Hepatocyte (in vitro differentiated cells): ENCODE measurements around the gene NOSTRIN. TPM values are rescaled to one million over a fixed set of nuclear protein-coding genes. Genes with fewer than 3 reads are reported as not detected.

Experiments used
- DNase-seq: peaks from one replicate; pipeline ENCODE4 v3.0.0-alpha.2; 2016; ENCODE audit warnings: low spot score
- H2AFZ ChIP-seq: fragments of 200-600 bp; sonication (generic); 2 replicates; pipeline ENCODE4 v1.6.0; 2016; ENCODE audit warnings: antibody characterized with exemption, mild to moderate bottlenecking
- H3K27ac ChIP-seq: fragments of 200-600 bp; sonication (generic); 2 replicates; pipeline ENCODE4 v1.5.1; 2016; ENCODE audit warnings: mild to moderate bottlenecking
- H3K27me3 ChIP-seq: fragments of 200-600 bp; sonication (generic); 2 replicates; pipeline ENCODE4 v1.6.1; 2016
- H3K36me3 ChIP-seq: fragments of 200-600 bp; sonication (generic); replicated peaks from 2 replicates; pipeline ENCODE4 v1.5.1; 2016; ENCODE audit warnings: low read depth; ENCODE audit not compliant: insufficient read depth
- H3K4me1 ChIP-seq: fragments of 200-600 bp; sonication (generic); 2 replicates; pipeline ENCODE4 v1.5.1; 2016; ENCODE audit warnings: mild to moderate bottlenecking, moderate library complexity; ENCODE audit not compliant: insufficient read depth
- H3K4me2 ChIP-seq: fragments of 200-600 bp; sonication (generic); 2 replicates; pipeline ENCODE4 v1.6.0; 2016
- H3K4me3 ChIP-seq: fragments of 200-600 bp; sonication (generic); 2 replicates; pipeline ENCODE4 v1.5.1; 2016; ENCODE audit warnings: mild to moderate bottlenecking
- H3K79me2 ChIP-seq: fragments of 200-600 bp; sonication (generic); 2 replicates; pipeline ENCODE4 v1.6.0; 2017; ENCODE audit warnings: mild to moderate bottlenecking
- H3K9me2 ChIP-seq: fragments of 200-600 bp; sonication (generic); replicated peaks from 2 replicates; pipeline ENCODE4 v1.6.0; 2017; ENCODE audit warnings: mild to moderate bottlenecking; ENCODE audit not compliant: insufficient read depth
- H3K9me3 ChIP-seq: fragments of 200-600 bp; sonication (generic); 2 replicates; pipeline ENCODE4 v1.5.1; 2016; ENCODE audit warnings: low read depth, mild to moderate bottlenecking
- H4K20me1 ChIP-seq: fragments of 200-600 bp; sonication (generic); 2 replicates; pipeline ENCODE4 v1.6.0; 2016; ENCODE audit warnings: mild to moderate bottlenecking; ENCODE audit not compliant: insufficient read depth, poor library complexity, severe bottlenecking
- CTCF ChIP-seq: fragments of 200-600 bp; sonication (generic); IDR thresholded peaks from 2 replicates; pipeline ENCODE4 v1.5.1; 2016; ENCODE audit warnings: antibody characterized with exemption, mild to moderate bottlenecking; ENCODE audit not compliant: poor library complexity
- EZH2 ChIP-seq: fragments of 200-600 bp; sonication (generic); IDR thresholded peaks from 2 replicates; pipeline ENCODE4 v1.6.1; 2016; ENCODE audit warnings: antibody characterized with exemption, mild to moderate bottlenecking, borderline replicate concordance
- EZH2phosphoT487 ChIP-seq: fragments of 200-600 bp; sonication (generic); IDR thresholded peaks from one replicate; pipeline ENCODE4 v1.6.1; 2018; ENCODE audit warnings: antibody characterized with exemption, mild to moderate bottlenecking, low read depth, moderate library complexity; ENCODE audit not compliant: unreplicated experiment, severe bottlenecking
- WGBS: methylation state at CpG from one replicate; pipeline ENCODE4 v1.1.6; 2016; ENCODE audit warnings: low lambda C conversion rate; ENCODE audit errors: missing lambda C conversion rate; 5-methylcytosine and 5-hydroxymethylcytosine counted together
- polyA plus RNA-seq: library from polyadenylated mRNA; unstranded; fragments of >200 nt; fragmentation: Nextera tagmentation; extraction: Ambion mirVana; gene quantifications from 2 replicates; pipeline ENCODE4 v1.2.1, GENCODE V29; 2016
- total RNA-seq: library from RNA; depleted of rRNA; stranded (reverse); fragments of >200 nt; gene quantifications from 2 replicates; pipeline ENCODE4 v1.2.3, GENCODE V29; 2014

Gene NOSTRIN
- total and polyA plus RNA-seq, 2 experiments from 2014 or later = 10.1 to 10.7 TPM

GRCh38 chr2:168798076-168798887 lies 4.2 kb upstream of the NOSTRIN start:
- H3K36me3 ChIP-seq = no peaks in the 10 kb centered on the region
- no peak overlapping the region for H2AFZ ChIP-seq
- no peaks in the 10 kb centered on the region for H3K9me3 ChIP-seq
- DNase-seq = peak; percentile 37
- no peaks in the 10 kb centered on the region for H4K20me1 ChIP-seq
- H3K4me2 ChIP-seq = no peak overlapping the region
- no peak overlapping the region for H3K27ac ChIP-seq
- no peak overlapping the region for H3K4me3 ChIP-seq
- peaks cover 17% of the 10 kb centered on the region for H3K4me1 ChIP-seq
- TF ChIP-seq CTCF = no peak
- 71% methylated on average over 13 of the region's 13 CpGs for WGBS
- no peaks in the 10 kb centered on the region for H3K79me2 ChIP-seq
- H3K27me3 ChIP-seq = no peaks in the 10 kb centered on the region
- no peaks in the 10 kb centered on the region for H3K9me2 ChIP-seq

GRCh38 chr2:168798888-168799410 lies 3.5 kb upstream of the NOSTRIN start:
- H3K27ac ChIP-seq = no peak overlapping the region
- H3K36me3 ChIP-seq = no peaks in the 10 kb centered on the region
- no peaks in the 10 kb centered on the region for H4K20me1 ChIP-seq
- no peaks in the 10 kb centered on the region for H3K27me3 ChIP-seq
- H2AFZ ChIP-seq = no peak overlapping the region
- H3K4me3 ChIP-seq = no peak overlapping the region
- 83% methylated on average over 1 of the region's 1 CpG for WGBS
- H3K9me3 ChIP-seq = no peaks in the 10 kb centered on the region
- no peak overlapping the region for H3K4me2 ChIP-seq
- H3K79me2 ChIP-seq = no peaks in the 10 kb centered on the region
- peaks cover 23% of the 10 kb centered on the region for H3K4me1 ChIP-seq
- TF ChIP-seq EZH2 (no peak), CTCF (no peak), EZH2phosphoT487 (no peak)
- peak; percentile 23 for DNase-seq
- H3K9me2 ChIP-seq = no peaks in the 10 kb centered on the region

- DNase-seq = no peak
- Histone ChIP-seq H3K4me3 (no peak overlapping the region), H3K27ac (peak overlapping the region; percentile 85), H3K9me2 (no peaks in the 10 kb centered on the region), H3K4me1 (peaks cover 28% of the 10 kb centered on the region), H3K4me2 (peak overlapping the region; percentile 65), H4K20me1 (no peaks in the 10 kb centered on the region), H3K9me3 (no peaks in the 10 kb centered on the region), H3K36me3 (no peaks in the 10 kb centered on the region), H2AFZ (no peak overlapping the region), H3K27me3 (no peaks in the 10 kb centered on the region), H3K79me2 (peaks cover 4% of the 10 kb centered on the region)
- TF ChIP-seq EZH2 (no peak), CTCF (no peak), EZH2phosphoT487 (no peak)
- WGBS = 47% methylated on average over 2 of the region's 2 CpGs
These were observed 966 bp upstream of the NOSTRIN start for GRCh38 chr2:168801471-168801870.
